ENCODE results near the gene MINDY4.

MINDY4 gene

DNA sequence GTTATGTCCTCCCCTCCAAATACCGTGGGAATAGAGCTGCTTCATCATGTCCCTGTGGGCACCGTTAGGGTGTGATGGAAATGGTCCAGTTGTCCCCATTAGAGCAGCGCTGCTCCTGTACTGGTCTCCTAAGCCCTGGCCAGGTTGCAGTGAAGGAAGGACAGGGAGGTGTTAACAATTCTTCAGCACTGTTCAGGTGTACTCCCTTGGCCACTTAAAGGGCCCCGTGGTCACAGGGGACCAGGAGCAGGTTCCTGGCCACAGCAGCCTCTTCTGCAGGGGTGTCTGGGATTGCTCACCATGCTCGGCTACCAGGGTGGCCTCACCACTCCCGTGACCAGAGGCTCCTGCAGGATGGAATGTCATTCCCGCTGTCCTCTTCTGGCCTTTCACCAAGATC, 65.8 kb downstream of the MINDY4 start:
- H3K4me3 Mint-ChIP-seq: no peak overlapping the region
- DNase-seq (ENCODE audit: low spot score in 2 of 2): no peak
- H3K9me3 Mint-ChIP-seq: peaks cover 12% of the 10 kb centered on the region
- H3K4me1 Mint-ChIP-seq: no peaks in the 10 kb centered on the region
- H3K27ac Mint-ChIP-seq: no peak overlapping the region
- no peak for ATAC-seq (ENCODE audit: low read depth)
- peaks cover 13% of the 10 kb centered on the region for H3K36me3 Mint-ChIP-seq
- no peaks in the 10 kb centered on the region for H3K27me3 Mint-ChIP-seq

DNA sequence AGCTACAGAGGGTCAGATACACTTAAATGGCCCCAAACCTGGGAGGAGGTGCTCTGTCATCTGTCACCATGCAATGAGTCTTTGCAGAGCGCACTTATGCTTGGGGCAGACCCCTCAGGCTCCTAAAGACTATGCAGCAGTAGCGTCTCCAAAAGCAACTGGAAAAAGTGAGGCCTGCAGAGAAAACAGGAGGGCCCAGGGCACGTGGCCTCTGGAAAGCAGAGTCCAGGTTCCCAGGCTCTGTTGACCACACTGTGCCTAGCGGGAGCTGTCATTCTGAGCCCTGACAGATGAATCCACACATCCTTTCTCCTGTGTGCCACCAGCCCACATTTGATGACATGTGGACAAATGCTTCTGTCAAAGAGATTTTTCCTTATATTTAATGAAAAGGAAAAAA, 66.4 kb downstream of the MINDY4 start:
- H3K36me3 Mint-ChIP-seq: peaks cover 13% of the 10 kb centered on the region
- no peak overlapping the region for H3K4me3 Mint-ChIP-seq
- peaks cover 12% of the 10 kb centered on the region for H3K9me3 Mint-ChIP-seq
- no peaks in the 10 kb centered on the region for H3K4me1 Mint-ChIP-seq
- DNase-seq (ENCODE audit: low spot score in 2 of 2): no peak
- H3K27me3 Mint-ChIP-seq: no peaks in the 10 kb centered on the region
- H3K27ac Mint-ChIP-seq: no peak overlapping the region
- ATAC-seq (ENCODE audit: low read depth): no peak

DNA sequence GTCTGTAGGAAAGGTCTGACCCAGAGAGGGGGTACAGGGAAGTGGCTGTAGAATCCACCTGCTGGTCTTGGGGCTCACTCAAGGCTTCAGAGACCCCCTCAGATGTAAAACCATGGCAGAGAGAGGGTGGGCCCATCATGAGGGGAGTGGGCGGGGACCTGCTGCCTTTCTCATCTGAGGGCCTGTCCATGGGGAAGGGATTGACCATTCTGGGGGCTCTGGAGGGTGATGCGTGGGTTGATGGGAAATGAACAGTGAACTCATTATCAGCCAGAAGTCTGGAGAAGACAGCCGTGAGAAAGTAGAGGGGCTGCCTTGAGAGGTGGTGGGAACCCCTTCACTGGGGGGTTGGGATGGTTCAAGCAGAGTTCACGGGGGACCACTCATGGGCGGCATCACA, 66.8 kb downstream of the MINDY4 start:
- no peak overlapping the region for H3K27ac Mint-ChIP-seq
- no peaks in the 10 kb centered on the region for H3K27me3 Mint-ChIP-seq
- ATAC-seq (ENCODE audit: low read depth) (no peak), DNase-seq (ENCODE audit: low spot score in 2 of 2) (no peak)
- no peaks in the 10 kb centered on the region for H3K4me1 Mint-ChIP-seq
- H3K9me3 Mint-ChIP-seq: peaks cover 8% of the 10 kb centered on the region
- peaks cover 9% of the 10 kb centered on the region for H3K36me3 Mint-ChIP-seq
- H3K4me3 Mint-ChIP-seq: no peak overlapping the region

DNA sequence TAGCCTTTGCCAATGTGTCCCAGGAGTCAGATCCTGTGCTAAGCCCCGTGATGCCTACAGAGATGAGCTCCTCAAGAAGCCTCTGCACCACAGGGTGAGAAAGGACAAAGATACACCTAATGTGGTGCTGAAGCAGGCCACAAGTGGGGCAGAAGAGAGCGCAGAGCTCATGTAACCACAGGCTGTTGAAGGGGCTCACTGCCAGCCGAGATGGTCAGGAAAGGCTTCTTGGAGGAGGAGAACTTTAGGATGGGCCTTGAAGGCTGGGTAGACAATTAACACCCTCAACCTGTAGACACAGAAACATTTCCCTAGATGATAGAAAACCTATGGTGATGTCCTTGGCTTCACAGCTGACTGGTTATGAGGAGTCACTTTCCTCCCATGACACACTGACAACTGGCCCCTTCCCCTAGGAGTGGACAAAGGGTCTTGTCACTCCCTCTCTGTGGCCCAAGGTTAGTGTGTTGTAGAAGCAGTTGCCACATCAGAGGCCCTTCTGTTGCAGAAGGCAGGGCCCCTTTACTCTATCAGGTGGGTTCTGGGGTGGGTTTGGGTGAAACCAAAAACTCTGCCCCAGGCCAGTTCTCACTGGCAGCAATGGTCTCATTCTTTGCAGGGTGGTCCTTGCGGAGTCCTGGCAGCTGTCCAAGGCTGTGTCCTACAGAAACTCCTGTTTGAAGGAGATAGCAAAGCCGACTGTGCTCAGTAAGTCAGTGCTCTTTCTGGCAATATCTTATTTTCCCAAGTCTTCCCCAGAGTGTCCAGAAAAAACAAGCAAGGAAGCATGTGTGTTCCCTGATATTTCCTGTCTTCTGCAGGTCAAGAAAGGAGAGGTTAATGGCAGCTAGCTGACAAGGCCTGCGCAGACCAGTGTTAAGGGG, 69.2 kb downstream of the MINDY4 start:
- Mint-ChIP-seq H3K36me3 (peaks cover 3% of the 10 kb centered on the region), H3K27ac (no peak overlapping the region), H3K27me3 (no peaks in the 10 kb centered on the region), H3K4me1 (no peaks in the 10 kb centered on the region), H3K9me3 (no peaks in the 10 kb centered on the region), H3K4me3 (no peak overlapping the region)
- DNase-seq (ENCODE audit: low spot score in 2 of 2) (no peak), ATAC-seq (ENCODE audit: low read depth) (no peak)

DNA sequence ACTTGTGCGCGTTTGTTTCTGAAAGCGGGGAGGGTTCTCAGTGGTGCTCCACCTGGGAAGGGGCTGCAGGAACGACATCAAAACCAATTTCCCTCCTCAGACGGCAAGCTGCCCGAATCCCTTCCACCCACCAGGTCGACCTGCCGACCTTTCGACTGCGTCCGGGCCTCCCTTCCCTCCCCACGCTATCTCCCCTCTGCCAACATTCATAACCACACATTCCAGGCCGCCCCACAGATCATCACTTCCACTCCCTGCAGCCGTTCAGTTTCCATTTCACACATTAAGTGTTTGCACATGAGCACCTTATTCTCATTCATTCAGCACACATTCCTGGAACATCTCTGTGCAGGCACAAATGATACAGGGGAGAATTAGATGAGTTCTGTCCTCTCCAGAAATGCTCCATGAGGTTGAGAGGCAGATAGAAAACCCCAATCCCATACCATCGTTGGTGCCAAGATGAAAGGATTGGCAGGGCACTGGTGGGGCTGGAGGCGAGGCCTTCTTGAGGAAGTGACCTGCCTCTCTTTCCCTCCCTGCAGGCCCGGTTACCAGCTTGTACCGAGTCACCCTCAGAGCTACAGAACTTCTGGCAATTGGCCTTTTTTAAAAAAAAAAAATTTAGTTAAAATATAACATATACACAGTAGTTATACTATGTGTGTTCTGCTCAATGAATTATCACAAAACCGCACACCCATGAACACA, 70.0 kb downstream of the MINDY4 start:
- Mint-ChIP-seq H3K27ac (no peak overlapping the region), H3K4me3 (no peak overlapping the region)

DNA sequence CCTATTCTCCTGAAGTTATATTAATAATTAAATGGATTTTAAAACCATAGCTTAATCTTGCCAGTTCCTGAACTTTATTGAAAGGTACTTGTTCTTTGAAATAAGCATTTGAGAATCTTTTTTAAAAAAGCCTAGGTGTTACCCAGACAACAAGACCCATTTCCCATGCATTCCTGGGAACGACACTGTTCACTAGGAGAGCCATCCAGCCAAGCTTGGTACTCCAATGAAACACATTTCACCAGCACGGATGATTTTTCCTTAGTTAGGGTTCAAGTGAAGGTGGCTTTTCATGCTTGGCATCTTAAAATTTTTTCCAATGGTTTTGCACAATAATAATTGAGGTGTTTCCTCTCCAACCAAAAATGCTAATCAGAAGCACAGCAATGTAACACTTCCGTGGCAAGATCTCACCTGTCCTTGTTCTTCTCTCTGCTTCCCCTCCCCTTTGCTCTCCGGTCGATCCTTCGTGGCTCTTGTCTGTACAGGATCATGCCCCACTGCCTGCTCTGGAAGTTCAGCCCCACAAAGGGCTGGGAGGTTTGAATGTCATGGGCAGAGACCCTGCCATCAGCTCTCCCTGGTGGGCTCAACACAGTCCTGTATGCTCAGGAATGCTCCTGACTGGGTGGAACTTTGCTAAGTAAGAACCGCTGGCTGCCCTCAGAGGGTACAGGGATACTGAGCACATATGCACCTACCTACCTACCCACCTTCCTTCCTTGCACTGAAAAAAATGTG, 70.8 kb downstream of the MINDY4 start:
- ATAC-seq (ENCODE audit: low read depth): no peak
- no peaks in the 10 kb centered on the region for H3K4me1 Mint-ChIP-seq

More for the DNA sequence above, 70.0 kb downstream of the MINDY4 start:
- no peak for DNase-seq (ENCODE audit: low spot score in 2 of 2)
- Mint-ChIP-seq H3K9me3 (no peaks in the 10 kb centered on the region), H3K36me3 (peaks cover 3% of the 10 kb centered on the region), H3K27me3 (no peaks in the 10 kb centered on the region), H3K4me1 (no peaks in the 10 kb centered on the region)
- no peak for ATAC-seq (ENCODE audit: low read depth)

DNA sequence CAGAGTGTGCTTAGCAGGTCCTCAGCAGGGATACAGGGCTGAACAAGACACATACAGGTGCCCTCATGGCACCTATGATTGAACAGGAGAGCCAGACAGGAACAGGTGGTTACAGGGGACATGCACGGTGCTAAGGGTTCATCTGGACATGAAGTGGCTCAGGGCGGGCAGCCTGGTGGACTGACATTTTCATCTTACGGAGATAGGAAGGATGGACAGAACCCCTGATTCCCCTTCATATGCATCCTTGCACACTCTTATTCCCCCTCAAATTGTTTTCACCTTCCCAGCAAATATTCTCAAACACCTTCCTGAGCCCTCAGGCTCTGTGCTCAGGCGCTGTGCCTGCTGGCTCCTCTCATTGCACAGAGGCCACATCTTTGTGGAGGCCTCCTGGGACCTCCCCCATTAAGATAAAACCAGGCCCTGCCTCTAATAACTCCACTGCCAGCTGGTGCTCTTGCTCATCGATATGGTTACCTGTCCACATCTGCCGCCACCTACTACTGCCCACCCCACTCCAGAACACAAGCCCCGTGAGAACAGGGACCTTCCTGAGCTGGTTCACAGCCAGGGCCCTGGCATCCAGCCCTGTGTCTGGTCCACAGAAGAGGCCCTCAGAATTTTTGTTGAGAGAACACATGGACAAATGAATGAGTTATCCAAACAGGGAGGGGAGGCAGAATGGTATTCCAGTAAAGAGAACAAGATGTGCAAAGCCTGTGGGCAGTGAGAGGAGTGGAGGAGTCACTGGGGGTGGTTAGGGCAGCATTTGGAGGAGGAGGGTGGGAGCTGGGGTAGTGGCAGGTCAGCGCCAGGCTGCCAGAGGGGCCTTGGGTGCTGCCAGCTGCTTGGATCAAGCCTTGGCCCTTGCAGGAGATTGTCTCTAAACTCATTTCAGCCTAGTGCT, 71.6 kb downstream of the MINDY4 start:
- Mint-ChIP-seq H3K27ac (no peak overlapping the region), H3K36me3 (no peaks in the 10 kb centered on the region), H3K4me3 (no peak overlapping the region), H3K4me1 (no peaks in the 10 kb centered on the region), H3K27me3 (no peaks in the 10 kb centered on the region), H3K9me3 (no peaks in the 10 kb centered on the region)
- no peak for ATAC-seq (ENCODE audit: low read depth)
- DNase-seq (ENCODE audit: low spot score in 2 of 2): no peak

More for the DNA sequence above, 70.8 kb downstream of the MINDY4 start:
- Mint-ChIP-seq H3K27me3 (no peaks in the 10 kb centered on the region), H3K27ac (no peak overlapping the region), H3K9me3 (no peaks in the 10 kb centered on the region), H3K4me3 (no peak overlapping the region), H3K36me3 (no peaks in the 10 kb centered on the region)
- DNase-seq (ENCODE audit: low spot score in 2 of 2): no peak

DNA sequence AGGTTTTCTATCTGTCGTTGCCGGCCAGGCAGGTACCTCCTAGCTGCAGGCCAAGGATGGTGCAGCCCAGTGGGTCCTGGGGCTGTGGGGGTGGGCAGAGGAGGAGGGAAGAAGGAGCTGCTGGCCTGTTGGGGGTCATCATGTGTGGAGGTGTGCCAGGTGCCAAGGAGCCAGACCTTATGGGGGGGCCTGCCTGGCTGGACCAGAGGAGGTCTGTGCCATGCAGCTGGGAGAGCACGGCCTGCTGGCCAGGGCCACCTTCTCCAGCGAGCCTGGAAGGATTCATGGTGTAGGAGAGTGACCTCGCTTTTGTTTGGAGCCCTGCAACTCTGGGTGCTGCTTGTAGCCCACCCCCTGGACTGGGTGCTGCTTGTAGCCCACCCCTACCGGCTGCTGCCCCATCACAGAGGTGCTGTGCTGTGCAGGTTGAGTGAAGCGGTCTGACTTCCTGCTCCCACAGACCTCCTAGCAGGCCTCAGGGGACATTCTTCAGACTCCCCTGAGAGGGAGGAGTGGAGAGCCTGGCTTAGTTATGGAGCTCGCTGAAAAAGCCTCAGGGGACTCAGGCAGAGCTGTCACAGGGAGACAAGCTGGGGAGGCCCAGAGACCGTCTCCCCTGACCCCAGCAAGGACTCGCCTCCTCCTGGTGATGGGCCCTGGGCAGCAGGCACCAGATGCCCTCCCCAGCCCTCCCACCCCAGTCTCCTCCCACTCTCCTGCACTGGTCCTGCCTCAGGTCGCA, 72.7 kb downstream of the MINDY4 start:
- no peaks in the 10 kb centered on the region for H3K4me1 Mint-ChIP-seq
- no peaks in the 10 kb centered on the region for H3K36me3 Mint-ChIP-seq
- H3K27me3 Mint-ChIP-seq: no peaks in the 10 kb centered on the region
- no peak overlapping the region for H3K27ac Mint-ChIP-seq
- H3K9me3 Mint-ChIP-seq: no peaks in the 10 kb centered on the region
- DNase-seq (ENCODE audit: low spot score in 2 of 2) (no peak), ATAC-seq (ENCODE audit: low read depth) (no peak)
- no peak overlapping the region for H3K4me3 Mint-ChIP-seq

DNA sequence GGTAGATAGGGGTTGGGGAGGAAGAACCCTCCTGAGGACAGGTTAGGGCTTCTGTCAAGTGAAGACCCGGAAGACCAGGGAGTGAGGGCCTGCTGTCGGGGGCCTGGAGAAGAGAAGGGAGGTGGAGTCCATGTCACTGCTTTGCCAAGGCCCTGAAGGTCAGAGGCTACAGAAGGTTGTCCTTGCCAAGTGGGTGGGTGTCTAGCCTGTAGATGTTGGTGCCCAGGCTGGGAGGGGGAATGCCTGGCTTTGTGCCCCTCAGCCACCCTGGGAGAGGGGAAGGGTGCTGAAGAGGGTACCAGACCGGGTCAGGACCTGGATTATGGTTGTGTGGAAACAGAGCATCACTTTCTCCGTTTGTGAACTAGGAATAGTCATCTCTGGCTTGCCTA, 73.3 kb downstream of the MINDY4 start:
- Mint-ChIP-seq H3K27me3 (no peaks in the 10 kb centered on the region), H3K4me3 (no peak overlapping the region), H3K9me3 (no peaks in the 10 kb centered on the region), H3K27ac (no peak overlapping the region), H3K36me3 (no peaks in the 10 kb centered on the region), H3K4me1 (no peaks in the 10 kb centered on the region)
- ATAC-seq (ENCODE audit: low read depth): no peak
- DNase-seq (ENCODE audit: low spot score in 2 of 2): no peak

DNA sequence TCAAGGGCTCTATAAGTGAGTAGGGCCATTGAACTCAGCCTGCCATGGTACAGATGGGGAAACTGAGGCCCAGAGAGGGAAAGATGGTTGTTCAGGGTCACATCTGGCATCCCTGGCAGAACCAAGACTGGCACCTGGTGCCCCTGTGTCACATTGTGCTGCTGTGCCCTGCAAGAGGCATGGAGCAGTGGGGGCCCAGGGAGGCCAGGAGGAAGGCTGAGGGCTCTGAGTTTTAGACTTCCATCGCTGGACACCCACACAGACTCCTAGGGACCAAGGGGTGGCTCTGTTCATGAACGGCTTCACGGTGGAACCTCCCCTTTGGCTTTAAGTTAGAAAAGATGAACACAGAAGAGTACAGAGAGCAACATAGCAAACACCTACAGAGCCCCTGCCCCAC, 73.7 kb downstream of the MINDY4 start:
- no peaks in the 10 kb centered on the region for H3K4me1 Mint-ChIP-seq
- ATAC-seq (ENCODE audit: low read depth) (no peak), DNase-seq (ENCODE audit: low spot score in 2 of 2) (no peak)
- no peak overlapping the region for H3K4me3 Mint-ChIP-seq
- no peaks in the 10 kb centered on the region for H3K27me3 Mint-ChIP-seq
- H3K36me3 Mint-ChIP-seq: no peaks in the 10 kb centered on the region
- no peaks in the 10 kb centered on the region for H3K9me3 Mint-ChIP-seq
- H3K27ac Mint-ChIP-seq: no peak overlapping the region

DNA sequence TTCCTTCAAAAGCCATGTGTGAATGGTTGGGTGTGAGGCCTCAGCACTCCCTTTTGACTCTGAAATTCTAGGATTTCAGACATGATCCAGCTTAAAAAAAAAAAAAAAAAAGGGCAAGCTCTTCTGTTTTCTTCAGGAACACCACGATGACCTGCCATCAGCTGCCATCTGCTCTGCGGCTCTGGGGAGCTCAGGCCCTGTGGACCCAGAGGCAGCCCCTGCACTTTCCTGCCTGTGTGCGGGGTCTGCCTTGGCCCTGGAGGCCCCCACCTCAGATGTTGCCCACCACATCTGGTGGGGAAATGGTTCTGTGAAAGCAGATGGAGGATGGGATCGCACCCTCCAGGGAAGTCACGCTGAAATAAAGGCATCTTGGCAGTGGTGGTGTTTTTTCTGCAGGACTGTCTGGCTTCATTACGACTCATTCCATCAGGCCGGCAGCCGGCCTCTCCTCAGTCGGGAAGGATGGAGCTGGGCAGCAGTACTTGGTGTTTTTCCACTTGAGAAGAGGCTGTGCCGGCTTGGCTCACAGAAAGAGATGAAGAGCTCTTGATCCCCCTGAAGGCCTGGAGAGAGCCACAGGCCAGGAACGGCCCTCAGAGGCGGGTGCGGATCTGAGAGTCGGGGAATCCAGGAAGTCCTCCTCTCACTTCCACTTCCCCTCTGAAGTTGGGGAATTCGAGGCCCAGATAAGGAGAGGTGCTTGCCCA, 74.4 kb downstream of the MINDY4 start:
- no peak overlapping the region for H3K4me3 Mint-ChIP-seq
- no peaks in the 10 kb centered on the region for H3K27me3 Mint-ChIP-seq
- no peaks in the 10 kb centered on the region for H3K9me3 Mint-ChIP-seq
- H3K36me3 Mint-ChIP-seq: no peaks in the 10 kb centered on the region
- no peak for ATAC-seq (ENCODE audit: low read depth)
- DNase-seq (ENCODE audit: low spot score in 2 of 2): no peak
- no peak overlapping the region for H3K27ac Mint-ChIP-seq
- no peaks in the 10 kb centered on the region for H3K4me1 Mint-ChIP-seq

DNA sequence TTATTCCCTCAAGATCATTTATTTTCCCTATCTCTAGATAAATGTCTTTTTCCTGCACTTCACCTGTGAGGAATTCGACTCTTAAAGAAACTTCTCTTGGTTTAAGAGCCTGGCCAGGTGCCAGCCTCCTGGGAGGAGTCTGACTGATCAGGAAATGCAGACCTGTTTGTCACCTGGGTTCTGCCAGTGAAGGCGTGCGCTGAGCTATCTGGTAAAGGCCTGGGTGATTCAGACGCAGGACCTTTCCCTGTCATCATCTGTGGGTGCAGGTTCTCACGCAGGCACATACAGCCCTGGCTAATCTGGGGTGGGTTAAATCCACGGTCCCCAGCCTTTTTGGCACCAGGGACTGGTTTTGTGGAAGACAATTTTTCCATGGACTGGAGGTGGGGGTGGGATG, 75.2 kb downstream of the MINDY4 start:
- Mint-ChIP-seq H3K36me3 (no peaks in the 10 kb centered on the region), H3K27ac (no peak overlapping the region), H3K9me3 (no peaks in the 10 kb centered on the region), H3K4me1 (no peaks in the 10 kb centered on the region), H3K4me3 (no peak overlapping the region), H3K27me3 (no peaks in the 10 kb centered on the region)
- DNase-seq (ENCODE audit: low spot score in 2 of 2) (no peak), ATAC-seq (ENCODE audit: low read depth) (no peak)
